OCI-LY7 (cell line): ENCODE results near the gene POU6F2.

Experiments
- EZH2phosphoT487 ChIP-seq: fragments of 200-600 bp; sonication (generic); IDR thresholded peaks from 2 replicates; pipeline ENCODE4 v1.6.1; 2018; ENCODE audit warnings: low read depth, borderline replicate concordance, mild to moderate bottlenecking, mixed run types, antibody characterized with exemption, low read length, moderate library complexity, mixed read lengths
- TF ChIP-seq, protein P1 (sequence below): fragments of 200-600 bp; sonication (generic); conservative IDR thresholded peaks from 2 replicates; pipeline ENCODE4 v1.5.1; 2014; ENCODE audit warnings: mild to moderate bottlenecking, antibody characterized with exemption, low read length, moderate library complexity, mixed read lengths

DNA sequence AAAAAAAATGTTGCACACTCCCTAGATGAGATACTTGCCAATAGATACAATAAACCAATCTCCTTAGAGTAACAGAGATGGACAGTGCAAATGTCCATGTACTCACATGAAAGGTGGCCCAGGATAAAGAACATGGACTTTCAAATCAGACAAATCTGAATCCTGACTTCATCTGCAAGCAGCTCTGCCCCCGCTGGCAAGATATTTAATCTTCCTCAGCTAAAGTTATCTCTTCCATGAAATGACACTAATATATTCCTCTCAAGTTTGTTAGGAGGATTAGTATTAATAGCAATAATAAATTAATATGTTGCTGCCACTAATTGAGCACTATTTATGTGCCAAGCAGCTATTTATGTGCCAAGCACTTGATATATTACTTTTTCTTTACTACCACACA is 439.9 kb downstream of the POU6F2 start:
- TF ChIP-seq, protein P1, sequence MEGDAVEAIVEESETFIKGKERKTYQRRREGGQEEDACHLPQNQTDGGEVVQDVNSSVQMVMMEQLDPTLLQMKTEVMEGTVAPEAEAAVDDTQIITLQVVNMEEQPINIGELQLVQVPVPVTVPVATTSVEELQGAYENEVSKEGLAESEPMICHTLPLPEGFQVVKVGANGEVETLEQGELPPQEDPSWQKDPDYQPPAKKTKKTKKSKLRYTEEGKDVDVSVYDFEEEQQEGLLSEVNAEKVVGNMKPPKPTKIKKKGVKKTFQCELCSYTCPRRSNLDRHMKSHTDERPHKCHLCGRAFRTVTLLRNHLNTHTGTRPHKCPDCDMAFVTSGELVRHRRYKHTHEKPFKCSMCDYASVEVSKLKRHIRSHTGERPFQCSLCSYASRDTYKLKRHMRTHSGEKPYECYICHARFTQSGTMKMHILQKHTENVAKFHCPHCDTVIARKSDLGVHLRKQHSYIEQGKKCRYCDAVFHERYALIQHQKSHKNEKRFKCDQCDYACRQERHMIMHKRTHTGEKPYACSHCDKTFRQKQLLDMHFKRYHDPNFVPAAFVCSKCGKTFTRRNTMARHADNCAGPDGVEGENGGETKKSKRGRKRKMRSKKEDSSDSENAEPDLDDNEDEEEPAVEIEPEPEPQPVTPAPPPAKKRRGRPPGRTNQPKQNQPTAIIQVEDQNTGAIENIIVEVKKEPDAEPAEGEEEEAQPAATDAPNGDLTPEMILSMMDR: no peak
- TF ChIP-seq EZH2phosphoT487: no peak
